Smooth muscle cell (in vitro differentiated cells): Measurements from ENCODE around the gene SLC1A2. TPM values are rescaled to one million over a fixed set of nuclear protein-coding genes. Genes with fewer than 3 reads are reported as not detected.

Source experiments
- DNase-seq: peaks from one replicate; lab custom pipeline; 2025; ENCODE audit not compliant: unreplicated experiment; lab: John Stamatoyannopoulos, UW
- H2AFZ ChIP-seq: fragments of 200-600 bp; sonication (generic); 2 replicates; pipeline ENCODE4 v1.6.0; 2016; ENCODE audit warnings: antibody characterized with exemption, low read depth, mild to moderate bottlenecking
- H3F3A ChIP-seq: fragments of 200-600 bp; sonication (generic); 2 replicates; pipeline ENCODE4 v1.6.0; 2017; ENCODE audit warnings: antibody characterized with exemption, low read depth
- H3K27ac ChIP-seq: fragments of 200-600 bp; sonication (generic); 2 replicates; pipeline ENCODE4 v1.5.1; 2016; ENCODE audit warnings: low read depth, mild to moderate bottlenecking
- H3K27me3 ChIP-seq: fragments of 200-600 bp; sonication (generic); 2 replicates; pipeline ENCODE4 v1.6.1; 2016; ENCODE audit warnings: low read depth, mild to moderate bottlenecking
- H3K36me3 ChIP-seq: fragments of 200-600 bp; sonication (generic); 2 replicates; pipeline ENCODE4 v1.5.1; 2016; ENCODE audit warnings: low read depth
- H3K4me1 ChIP-seq: fragments of 200-600 bp; sonication (generic); 2 replicates; pipeline ENCODE4 v1.5.1; 2016; ENCODE audit warnings: low read depth
- H3K4me2 ChIP-seq: fragments of 200-600 bp; sonication (generic); 2 replicates; pipeline ENCODE4 v1.6.0; 2016; ENCODE audit warnings: mild to moderate bottlenecking
- H3K4me3 ChIP-seq: fragments of 200-600 bp; sonication (generic); 2 replicates; pipeline ENCODE4 v1.5.1; 2016; ENCODE audit warnings: mild to moderate bottlenecking
- H3K79me2 ChIP-seq: fragments of 200-600 bp; sonication (generic); 2 replicates; pipeline ENCODE4 v1.6.0; 2016; ENCODE audit warnings: low read depth, mild to moderate bottlenecking
- H3K9ac ChIP-seq: fragments of 200-600 bp; sonication (generic); 2 replicates; pipeline ENCODE4 v1.6.0; 2016; ENCODE audit warnings: low read depth
- H3K9me3 ChIP-seq: fragments of 200-600 bp; sonication (generic); replicated peaks from 2 replicates; pipeline ENCODE4 v1.5.1; 2016; ENCODE audit warnings: low read depth
- H4K20me1 ChIP-seq: fragments of 200-600 bp; sonication (generic); 2 replicates; pipeline ENCODE4 v1.6.0; 2016; ENCODE audit warnings: low read depth
- WGBS: methylation state at CpG from one replicate; pipeline ENCODE4 v1.1.7; 2016; ENCODE audit warnings: low lambda C conversion rate; 5-methylcytosine and 5-hydroxymethylcytosine counted together
- polyA plus RNA-seq: library from polyadenylated mRNA; unstranded; fragments of >200 nt; fragmentation: Nextera tagmentation; extraction: Ambion mirVana; gene quantifications from 2 replicates; pipeline ENCODE4 v1.2.1, GENCODE V29; 2016
- total RNA-seq: library from RNA; depleted of rRNA; stranded (reverse); fragments of >200 nt; gene quantifications from 2 replicates; pipeline ENCODE4 v1.2.3, GENCODE V29; 2014
- TF ChIP-seq, protein P1 (sequence below): fragments of 200-600 bp; sonication (generic); IDR thresholded peaks from 2 replicates; pipeline ENCODE4 v1.5.1; 2017; ENCODE audit warnings: borderline replicate concordance, mild to moderate bottlenecking, antibody characterized with exemption; ENCODE audit not compliant: insufficient read depth, poor library complexity, severe bottlenecking

SLC1A2 gene
- total and polyA plus RNA-seq, 2 experiments from 2014 or later, result 3.6 TPM; not detected in 1

DNA sequence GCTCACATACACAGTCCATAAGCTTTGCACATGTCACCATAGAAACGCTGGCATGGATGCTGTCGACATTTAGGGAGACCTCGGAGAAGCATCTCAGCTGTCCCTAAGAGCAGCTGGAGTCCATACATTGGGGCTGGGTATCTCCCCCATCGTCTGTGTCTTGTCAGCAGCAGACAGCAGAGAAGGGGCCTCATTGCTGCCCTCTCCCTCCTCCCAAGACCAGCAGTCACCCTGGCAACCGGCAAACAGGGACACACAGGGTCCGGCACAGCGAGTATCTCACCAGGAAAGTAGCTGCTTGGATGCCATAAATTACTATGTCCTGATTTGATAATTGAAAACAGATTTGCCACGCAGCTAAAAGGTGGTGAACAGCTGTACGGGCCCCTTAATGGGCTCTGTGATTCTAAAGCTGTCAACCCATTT, 196.0 kb downstream of the SLC1A2 start:
- peak overlapping the region; percentile 46 for H3K27ac ChIP-seq
- no peak overlapping the region for H3K4me3 ChIP-seq
- peak overlapping the region; percentile 1 for H3K9ac ChIP-seq
- H3K79me2 ChIP-seq, result no peaks in the 10 kb centered on the region
- H3K4me1 ChIP-seq, result peaks cover 9% of the 10 kb centered on the region
- DNase-seq, result no peak
- no peaks in the 10 kb centered on the region for H3K9me3 ChIP-seq
- no peak overlapping the region for H3K4me2 ChIP-seq
- H2AFZ ChIP-seq, result no peak overlapping the region
- H4K20me1 ChIP-seq, result no peaks in the 10 kb centered on the region
- TF ChIP-seq, protein P1, sequence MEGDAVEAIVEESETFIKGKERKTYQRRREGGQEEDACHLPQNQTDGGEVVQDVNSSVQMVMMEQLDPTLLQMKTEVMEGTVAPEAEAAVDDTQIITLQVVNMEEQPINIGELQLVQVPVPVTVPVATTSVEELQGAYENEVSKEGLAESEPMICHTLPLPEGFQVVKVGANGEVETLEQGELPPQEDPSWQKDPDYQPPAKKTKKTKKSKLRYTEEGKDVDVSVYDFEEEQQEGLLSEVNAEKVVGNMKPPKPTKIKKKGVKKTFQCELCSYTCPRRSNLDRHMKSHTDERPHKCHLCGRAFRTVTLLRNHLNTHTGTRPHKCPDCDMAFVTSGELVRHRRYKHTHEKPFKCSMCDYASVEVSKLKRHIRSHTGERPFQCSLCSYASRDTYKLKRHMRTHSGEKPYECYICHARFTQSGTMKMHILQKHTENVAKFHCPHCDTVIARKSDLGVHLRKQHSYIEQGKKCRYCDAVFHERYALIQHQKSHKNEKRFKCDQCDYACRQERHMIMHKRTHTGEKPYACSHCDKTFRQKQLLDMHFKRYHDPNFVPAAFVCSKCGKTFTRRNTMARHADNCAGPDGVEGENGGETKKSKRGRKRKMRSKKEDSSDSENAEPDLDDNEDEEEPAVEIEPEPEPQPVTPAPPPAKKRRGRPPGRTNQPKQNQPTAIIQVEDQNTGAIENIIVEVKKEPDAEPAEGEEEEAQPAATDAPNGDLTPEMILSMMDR, result no peak
- no peaks in the 10 kb centered on the region for H3K36me3 ChIP-seq
- no peaks in the 10 kb centered on the region for H3F3A ChIP-seq
- WGBS, result 36% methylated on average over 9 of the region's 9 CpGs
- H3K27me3 ChIP-seq, result no peaks in the 10 kb centered on the region

DNA sequence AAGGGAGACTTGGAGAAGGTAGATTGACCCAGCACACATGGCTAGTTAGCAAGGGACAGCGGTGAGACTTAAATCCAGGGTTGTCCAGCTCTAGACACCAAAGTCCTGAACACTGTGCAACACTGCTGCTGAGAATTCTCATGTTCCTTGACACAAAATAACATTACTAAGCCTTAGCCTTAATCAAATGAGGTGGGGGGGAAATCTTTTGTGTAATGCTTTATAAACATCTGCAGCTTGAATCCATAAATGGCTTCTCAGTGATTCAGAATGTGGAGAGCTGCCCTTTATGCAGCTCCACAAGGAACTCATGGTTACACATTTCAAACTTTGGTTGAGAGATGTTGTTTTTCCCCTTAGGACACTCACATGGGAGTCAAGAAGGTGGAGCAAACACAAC, 200.4 kb downstream of the SLC1A2 start:
- Histone ChIP-seq H3K4me3 (no peak overlapping the region), H2AFZ (no peak overlapping the region), H3K4me2 (no peak overlapping the region), H3K4me1 (peaks cover 9% of the 10 kb centered on the region), H3K79me2 (no peaks in the 10 kb centered on the region), H3K36me3 (no peaks in the 10 kb centered on the region), H3K9ac (no peak overlapping the region), H3K9me3 (no peaks in the 10 kb centered on the region), H3K27me3 (no peaks in the 10 kb centered on the region), H4K20me1 (no peaks in the 10 kb centered on the region), H3K27ac (no peak overlapping the region), H3F3A (no peaks in the 10 kb centered on the region)
- DNase-seq, result no peak
- TF ChIP-seq, protein P1, result no peak
- 100% methylated on average over 1 of the region's 1 CpG for WGBS

- Histone ChIP-seq H3K79me2 (no peaks in the 10 kb centered on the region), H3K4me1 (no peaks in the 10 kb centered on the region), H2AFZ (no peak overlapping the region), H4K20me1 (no peaks in the 10 kb centered on the region), H3K27ac (no peak overlapping the region), H3K4me3 (no peak overlapping the region), H3K27me3 (no peaks in the 10 kb centered on the region), H3K9ac (no peak overlapping the region), H3K4me2 (no peak overlapping the region), H3F3A (no peaks in the 10 kb centered on the region), H3K9me3 (no peaks in the 10 kb centered on the region), H3K36me3 (no peaks in the 10 kb centered on the region)
- 51% methylated on average over 3 of the region's 3 CpGs for WGBS
- TF ChIP-seq, protein P1, result no peak
- no peak for DNase-seq
Measured at GRCh38 chr11:35216962-35217678, 202.2 kb downstream of the SLC1A2 start.

DNA sequence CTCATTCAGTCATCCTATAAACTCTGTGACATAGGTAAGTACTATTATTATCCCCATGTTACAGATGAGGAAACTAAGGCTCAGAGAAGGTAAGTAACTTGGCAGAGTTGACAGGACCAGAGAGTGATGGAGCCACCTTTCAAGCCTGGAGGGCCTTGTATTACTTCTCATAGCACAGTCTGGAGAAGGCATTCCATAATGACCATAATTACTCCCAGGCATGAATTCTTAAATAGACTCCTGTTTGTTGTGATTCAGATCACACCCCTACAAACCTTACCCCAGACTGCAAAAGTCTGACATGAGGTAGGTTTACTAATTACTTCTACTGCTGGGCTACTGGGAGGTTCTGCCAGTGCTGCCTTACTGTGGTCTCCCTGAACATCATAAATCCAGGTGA, 203.4 kb downstream of the SLC1A2 start:
- H3K4me1 ChIP-seq, result no peaks in the 10 kb centered on the region
- no peak overlapping the region for H2AFZ ChIP-seq
- H3K36me3 ChIP-seq, result no peaks in the 10 kb centered on the region
- no peak overlapping the region for H3K4me3 ChIP-seq
- TF ChIP-seq, protein P1, result no peak
- no peak for DNase-seq
- no peaks in the 10 kb centered on the region for H3K79me2 ChIP-seq
- no peak overlapping the region for H3K4me2 ChIP-seq
- no peak overlapping the region for H3K9ac ChIP-seq
- H4K20me1 ChIP-seq, result no peaks in the 10 kb centered on the region
- no peaks in the 10 kb centered on the region for H3F3A ChIP-seq
- H3K27me3 ChIP-seq, result no peaks in the 10 kb centered on the region
- H3K9me3 ChIP-seq, result no peaks in the 10 kb centered on the region
- H3K27ac ChIP-seq, result no peak overlapping the region
